ENCODE data around the gene CHCHD1. TPM values are rescaled to one million over a fixed set of nuclear protein-coding genes. Genes with fewer than 3 reads are reported as not detected.

CHCHD1 gene
- total RNA-seq, 1 donor from 2014 or later = 25.3 TPM

GRCh38 chr10:73798087-73798486, 16.2 kb downstream of the CHCHD1 start:
- Mint-ChIP-seq H3K4me1 (ENCODE audit: low read depth, unreplicated experiment) (no peaks in the 10 kb centered on the region), H3K27ac (ENCODE audit: unreplicated experiment) (no peak overlapping the region), H3K9me3 (ENCODE audit: unreplicated experiment) (no peaks in the 10 kb centered on the region), H3K27me3 (ENCODE audit: low read depth, unreplicated experiment) (no peaks in the 10 kb centered on the region), H3K4me3 (ENCODE audit: unreplicated experiment) (no peak overlapping the region), H3K36me3 (ENCODE audit: low read depth, unreplicated experiment) (peaks cover 35% of the 10 kb centered on the region)
- no peak overlapping the region for H3K4me3 ChIP-seq (ENCODE audit: insufficient read depth, low read depth, low read length)
- no peaks in the 10 kb centered on the region for H3K4me1 ChIP-seq (ENCODE audit: insufficient read depth, low read length)
- H4K20me1 ChIP-seq (ENCODE audit: insufficient read depth, low read length) = peaks cover 28% of the 10 kb centered on the region
- FAIRE-seq = no peak
- TF ChIP-seq CTCF (IDR thresholded peaks at IDR 0.05; ENCODE audit: insufficient read depth, low read depth, low read length) (no peak), EZH2 (IDR thresholded peaks at IDR 0.05; ENCODE audit: insufficient read depth, low read length) (no peak)
- H2AFZ ChIP-seq (ENCODE audit: low read depth, low read length) = no peak overlapping the region
- H3K79me2 ChIP-seq (ENCODE audit: insufficient read depth, low read length) = no peaks in the 10 kb centered on the region
- DNase-seq (ENCODE audit: low read depth) = no peak
- H3K27ac ChIP-seq (ENCODE audit: low read depth, low read length) = no peak overlapping the region
- H3K9me3 ChIP-seq (ENCODE audit: insufficient read depth, low read depth, low read length) = no peaks in the 10 kb centered on the region
- no peak overlapping the region for H3K4me2 ChIP-seq (ENCODE audit: low read length)
- H3K9ac ChIP-seq (ENCODE audit: low read length) = no peak overlapping the region
- H3K36me3 ChIP-seq (ENCODE audit: insufficient read depth, low read length) = peaks cover 46% of the 10 kb centered on the region
- H3K27me3 ChIP-seq (ENCODE audit: insufficient read depth, low read length) = no peaks in the 10 kb centered on the region

- peaks cover 34% of the 10 kb centered on the region for H4K20me1 ChIP-seq (ENCODE audit: insufficient read depth, low read length)
- no peak overlapping the region for H3K9ac ChIP-seq (ENCODE audit: low read length)
- no peak for FAIRE-seq
- no peak overlapping the region for H3K4me2 ChIP-seq (ENCODE audit: low read length)
- no peak overlapping the region for H3K4me3 ChIP-seq (ENCODE audit: insufficient read depth, low read depth, low read length)
- H3K27ac ChIP-seq (ENCODE audit: low read depth, low read length) = no peak overlapping the region
- no peaks in the 10 kb centered on the region for H3K79me2 ChIP-seq (ENCODE audit: insufficient read depth, low read length)
- Mint-ChIP-seq H3K36me3 (ENCODE audit: low read depth, unreplicated experiment) (peaks cover 36% of the 10 kb centered on the region), H3K9me3 (ENCODE audit: unreplicated experiment) (no peaks in the 10 kb centered on the region), H3K27ac (ENCODE audit: unreplicated experiment) (no peak overlapping the region), H3K27me3 (ENCODE audit: low read depth, unreplicated experiment) (no peaks in the 10 kb centered on the region), H3K4me3 (ENCODE audit: unreplicated experiment) (no peak overlapping the region), H3K4me1 (ENCODE audit: low read depth, unreplicated experiment) (peaks cover 5% of the 10 kb centered on the region)
- H3K4me1 ChIP-seq (ENCODE audit: insufficient read depth, low read length) = no peaks in the 10 kb centered on the region
- H3K27me3 ChIP-seq (ENCODE audit: insufficient read depth, low read length) = no peaks in the 10 kb centered on the region
- no peaks in the 10 kb centered on the region for H3K9me3 ChIP-seq (ENCODE audit: insufficient read depth, low read depth, low read length)
- DNase-seq (ENCODE audit: low read depth) = no peak
- TF ChIP-seq CTCF (IDR thresholded peaks at IDR 0.05; ENCODE audit: insufficient read depth, low read depth, low read length) (no peak), EZH2 (IDR thresholded peaks at IDR 0.05; ENCODE audit: insufficient read depth, low read length) (no peak)
- H3K36me3 ChIP-seq (ENCODE audit: insufficient read depth, low read length) = peaks cover 42% of the 10 kb centered on the region
- H2AFZ ChIP-seq (ENCODE audit: low read depth, low read length) = no peak overlapping the region
Observed at GRCh38 chr10:73798927-73799560, 17.2 kb downstream of the CHCHD1 start.

GRCh38 chr10:73799899-73800559, 18.2 kb downstream of the CHCHD1 start:
- peaks cover 30% of the 10 kb centered on the region for H3K36me3 Mint-ChIP-seq (ENCODE audit: low read depth, unreplicated experiment)
- Histone ChIP-seq H3K36me3 (ENCODE audit: insufficient read depth, low read length) (peaks cover 33% of the 10 kb centered on the region), H3K27ac (ENCODE audit: low read depth, low read length) (no peak overlapping the region), H3K27me3 (ENCODE audit: insufficient read depth, low read length) (no peaks in the 10 kb centered on the region), H3K4me1 (ENCODE audit: insufficient read depth, low read length) (no peaks in the 10 kb centered on the region), H2AFZ (ENCODE audit: low read depth, low read length) (no peak overlapping the region), H3K9me3 (ENCODE audit: insufficient read depth, low read depth, low read length) (no peaks in the 10 kb centered on the region), H3K79me2 (ENCODE audit: insufficient read depth, low read length) (no peaks in the 10 kb centered on the region), H3K9ac (ENCODE audit: low read length) (no peak overlapping the region), H4K20me1 (ENCODE audit: insufficient read depth, low read length) (peaks cover 34% of the 10 kb centered on the region), H3K4me3 (ENCODE audit: insufficient read depth, low read depth, low read length) (no peak overlapping the region), H3K4me2 (ENCODE audit: low read length) (no peak overlapping the region)
- no peak for FAIRE-seq
- H3K27ac Mint-ChIP-seq (ENCODE audit: unreplicated experiment) = peak overlapping the region; percentile 58
- DNase-seq (ENCODE audit: low read depth) = no peak
- TF ChIP-seq CTCF (IDR thresholded peaks at IDR 0.05; ENCODE audit: insufficient read depth, low read depth, low read length) (no peak), EZH2 (IDR thresholded peaks at IDR 0.05; ENCODE audit: insufficient read depth, low read length) (no peak)
- peaks cover 5% of the 10 kb centered on the region for H3K4me1 Mint-ChIP-seq (ENCODE audit: low read depth, unreplicated experiment)
- H3K27me3 Mint-ChIP-seq (ENCODE audit: low read depth, unreplicated experiment) = no peaks in the 10 kb centered on the region
- no peak overlapping the region for H3K4me3 Mint-ChIP-seq (ENCODE audit: unreplicated experiment)
- no peaks in the 10 kb centered on the region for H3K9me3 Mint-ChIP-seq (ENCODE audit: unreplicated experiment)
